WTC11 (cell line): ENCODE data around the gene IL1RN. TPM values are rescaled to one million over a fixed set of nuclear protein-coding genes. Genes with fewer than 3 reads are reported as not detected.

Source experiments
- ATAC-seq: fragments of 200-7000 bp; cut with Tn5 transposase; 2 replicates; pipeline ENCODE4 v1.10.0; 2021; ENCODE audit warnings: mild to moderate bottlenecking, moderate library complexity
- CTCF ChIA-PET: fragments of 300-600 bp; sonication (Branson Sonifier 250); formaldehyde crosslinking; loops from one replicate; lab custom pipeline; 2021; ENCODE audit warnings: antibody characterized with exemption; lab: Charles Lee
- POLR2A ChIA-PET: fragments of 350-600 bp; sonication (Branson Sonifier 250); formaldehyde crosslinking; loops from one replicate; lab custom pipeline; 2021; ENCODE audit warnings: antibody characterized with exemption; lab: Charles Lee
- DNase-seq: peaks from one replicate; pipeline ENCODE4 v3.0.0; 2021; ENCODE audit warnings: low spot score
- H3K27ac Mint-ChIP-seq: 2 replicates; pipeline ENCODE4 v1.8.0; 2021; ENCODE audit warnings: mixed read lengths
- H3K27me3 Mint-ChIP-seq: 2 replicates; pipeline ENCODE4 v1.8.0; 2021; ENCODE audit warnings: low read depth, mild to moderate bottlenecking, moderate library complexity, mixed read lengths
- H3K36me3 Mint-ChIP-seq: 2 replicates; pipeline ENCODE4 v1.8.0; 2021; ENCODE audit warnings: mixed read lengths
- H3K4me1 Mint-ChIP-seq: 2 replicates; pipeline ENCODE4 v1.8.0; 2022; ENCODE audit warnings: mixed read lengths
- H3K4me3 Mint-ChIP-seq: 2 replicates; pipeline ENCODE4 v1.8.0; 2021; ENCODE audit warnings: mild to moderate bottlenecking, moderate library complexity, mixed read lengths
- H3K9me3 Mint-ChIP-seq: 2 replicates; pipeline ENCODE4 v1.8.0; 2021; ENCODE audit warnings: mixed read lengths
- ATF1 ChIP-seq: sonication (generic); formaldehyde crosslinking; IDR thresholded peaks from 2 replicates; pipeline ENCODE4 v1.8.1; 2023; ENCODE audit warnings: mild to moderate bottlenecking, moderate library complexity, missing genetic modification reagents
- ATF3 ChIP-seq: sonication (generic); formaldehyde crosslinking; conservative IDR thresholded peaks from 2 replicates; pipeline ENCODE4 v1.8.1; 2022; ENCODE audit warnings: mild to moderate bottlenecking, missing genetic modification reagents
- ATF6 ChIP-seq: sonication (generic); formaldehyde crosslinking; IDR thresholded peaks from 2 replicates; pipeline ENCODE4 v1.8.1; 2023; ENCODE audit warnings: mild to moderate bottlenecking, missing genetic modification reagents
- CREM ChIP-seq: sonication (generic); formaldehyde crosslinking; IDR thresholded peaks from 2 replicates; pipeline ENCODE4 v1.8.1; 2022; ENCODE audit warnings: mild to moderate bottlenecking, missing genetic modification reagents, moderate library complexity
- E2F4 ChIP-seq: sonication (generic); formaldehyde crosslinking; IDR thresholded peaks from 2 replicates; pipeline ENCODE4 v1.8.1; 2022; ENCODE audit warnings: low read depth, mild to moderate bottlenecking, moderate library complexity, missing genetic modification reagents, borderline replicate concordance
- ETV6 ChIP-seq: sonication (generic); formaldehyde crosslinking; IDR thresholded peaks from 2 replicates; pipeline ENCODE4 v1.8.1; 2022; ENCODE audit warnings: mild to moderate bottlenecking, missing genetic modification reagents
- FOXP1 ChIP-seq: sonication (generic); formaldehyde crosslinking; IDR thresholded peaks from 2 replicates; pipeline ENCODE4 v1.8.0; 2022; ENCODE audit warnings: missing genetic modification reagents, mild to moderate bottlenecking, moderate library complexity, borderline replicate concordance
- FOXP4 ChIP-seq: sonication (generic); formaldehyde crosslinking; IDR thresholded peaks from 2 replicates; pipeline ENCODE4 v1.8.0; 2022; ENCODE audit warnings: mild to moderate bottlenecking, missing genetic modification reagents
- GTF2I ChIP-seq: fragments of 250-450 bp; sonication (Bioruptor Pico); conservative IDR thresholded peaks from 2 replicates; pipeline ENCODE4 v1.4.0; 2021; ENCODE audit warnings: mild to moderate bottlenecking
- JUN ChIP-seq: sonication (generic); formaldehyde crosslinking; IDR thresholded peaks from 2 replicates; pipeline ENCODE4 v1.8.0; 2023; ENCODE audit warnings: mild to moderate bottlenecking, missing genetic modification reagents
- NR1H2 ChIP-seq: sonication (generic); formaldehyde crosslinking; IDR thresholded peaks from 2 replicates; pipeline ENCODE4 v1.9.0; 2021; ENCODE audit warnings: mild to moderate bottlenecking, moderate library complexity, missing genetic modification reagents
- SMAD3 ChIP-seq: sonication (generic); formaldehyde crosslinking; IDR thresholded peaks from 2 replicates; pipeline ENCODE4 v1.8.0; 2022; ENCODE audit warnings: missing genetic modification reagents, mild to moderate bottlenecking, borderline replicate concordance
- SP1 ChIP-seq: sonication (generic); formaldehyde crosslinking; conservative IDR thresholded peaks from 2 replicates; pipeline ENCODE4 v1.8.1; 2022; ENCODE audit warnings: missing genetic modification reagents
- ZMAT4 ChIP-seq: fragments of 250-450 bp; sonication (Bioruptor Pico); IDR thresholded peaks from 2 replicates; pipeline ENCODE4 v1.9.0; 2021; ENCODE audit warnings: mild to moderate bottlenecking
- ZNF121 ChIP-seq: sonication (generic); formaldehyde crosslinking; IDR thresholded peaks from 2 replicates; pipeline ENCODE4 v1.8.0; 2023; ENCODE audit warnings: missing genetic modification reagents
- ZNF219 ChIP-seq: sonication (generic); formaldehyde crosslinking; IDR thresholded peaks from 2 replicates; pipeline ENCODE4 v1.8.0; 2023; ENCODE audit warnings: missing genetic modification reagents, mild to moderate bottlenecking, borderline replicate concordance
- ZNF317 ChIP-seq: sonication (generic); formaldehyde crosslinking; IDR thresholded peaks from 2 replicates; pipeline ENCODE4 v1.8.1; 2023; ENCODE audit warnings: low read depth, mild to moderate bottlenecking, moderate library complexity, missing genetic modification reagents, borderline replicate concordance
- ZNF416 ChIP-seq: fragments of 250-450 bp; sonication (Bioruptor Pico); IDR thresholded peaks from 2 replicates; pipeline ENCODE4 v1.9.0; 2021; ENCODE audit warnings: mild to moderate bottlenecking, inconsistent platforms
- ZNF425 ChIP-seq: fragments of 250-450 bp; sonication (Bioruptor Pico); conservative IDR thresholded peaks from 2 replicates; pipeline ENCODE4 v1.9.0; 2021; ENCODE audit warnings: mild to moderate bottlenecking
- total RNA-seq: library from RNA; stranded (reverse); gene quantifications from 3 replicates; pipeline ENCODE4 v1.2.3, GENCODE V29; 2021

IL1RN gene
- total RNA-seq, 1 experiment from 2014 or later: not detected

GRCh38 chr2:113133704-113134598 is 6.6 kb downstream of the IL1RN start:
- ATAC-seq (no peak), DNase-seq (no peak)
- H3K4me3 Mint-ChIP-seq: no peak overlapping the region
- H3K4me1 Mint-ChIP-seq: no peaks in the 10 kb centered on the region
- TF ChIP-seq CREM (CRISPR knock-in tag) (no peak), ETV6 (no peak), GTF2I (no peak), NR1H2 (CRISPR knock-in tag) (no peak), ATF3 (no peak), ZNF425 (CRISPR knock-in tag) (no peak), SMAD3 (CRISPR knock-in tag) (no peak), ZNF317 (CRISPR knock-in tag) (no peak), ZNF416 (CRISPR knock-in tag) (no peak), FOXP4 (CRISPR knock-in tag) (no peak), FOXP1 (no peak), ATF6 (CRISPR knock-in tag) (no peak), SP1 (CRISPR knock-in tag) (no peak), JUN (CRISPR knock-in tag) (no peak), E2F4 (CRISPR knock-in tag) (no peak), ZNF121 (CRISPR knock-in tag) (no peak), ZNF219 (no peak), ZMAT4 (CRISPR knock-in tag) (no peak), ATF1 (CRISPR knock-in tag) (no peak)
- CTCF ChIA-PET: interaction anchor here (1.1 to 4.5 kb wide), 3 partner anchors 54 to 65 kb away, joined by 7 to 68 read pairs (median 9); no protein-coding TSS in a partner anchor
- no peaks in the 10 kb centered on the region for H3K9me3 Mint-ChIP-seq
- H3K27me3 Mint-ChIP-seq: no peaks in the 10 kb centered on the region
- POLR2A ChIA-PET: no interaction called here
- no peaks in the 10 kb centered on the region for H3K36me3 Mint-ChIP-seq
- H3K27ac Mint-ChIP-seq: no peak overlapping the region
